Glomerular endothelial cell (primary cell): ENCODE measurements around the gene ATRNL1. TPM values are rescaled to one million over a fixed set of nuclear protein-coding genes. Genes with fewer than 3 reads are reported as not detected.

Experiments
- DNase-seq: peaks from one replicate; pipeline ENCODE4 v3.0.0-alpha.2; 2011; ENCODE audit warnings: low read depth, low spot score; ENCODE audit errors: extremely low read depth
- total RNA-seq: library from RNA; depleted of rRNA; stranded (reverse); fragments of >200 nt; gene quantifications from 2 replicates; pipeline ENCODE4 v1.2.3, GENCODE V29; 2015

Gene ATRNL1
- total RNA-seq, 1 donor from 2014 or later = 5.3 TPM

DNA sequence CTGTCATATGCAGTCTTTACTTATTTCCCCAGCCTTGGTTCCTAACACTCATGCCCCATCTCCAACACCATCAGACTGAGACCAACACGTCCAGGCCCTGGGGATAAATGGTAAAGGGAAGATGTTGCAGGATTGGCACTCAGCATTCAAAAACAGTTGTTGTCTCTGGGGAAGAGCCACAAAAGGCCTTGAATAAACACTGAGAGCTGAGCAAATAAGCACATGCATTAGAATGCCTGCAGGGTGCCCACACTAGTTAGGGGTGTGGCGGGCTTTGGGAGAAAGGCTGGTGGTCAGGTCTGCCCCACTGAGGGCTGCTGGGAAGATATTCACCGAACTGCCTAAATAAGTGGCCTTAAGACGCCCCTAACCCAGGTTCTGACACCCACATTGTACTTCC lies 788.9 kb downstream of the ATRNL1 start:
- no peak for DNase-seq

DNA sequence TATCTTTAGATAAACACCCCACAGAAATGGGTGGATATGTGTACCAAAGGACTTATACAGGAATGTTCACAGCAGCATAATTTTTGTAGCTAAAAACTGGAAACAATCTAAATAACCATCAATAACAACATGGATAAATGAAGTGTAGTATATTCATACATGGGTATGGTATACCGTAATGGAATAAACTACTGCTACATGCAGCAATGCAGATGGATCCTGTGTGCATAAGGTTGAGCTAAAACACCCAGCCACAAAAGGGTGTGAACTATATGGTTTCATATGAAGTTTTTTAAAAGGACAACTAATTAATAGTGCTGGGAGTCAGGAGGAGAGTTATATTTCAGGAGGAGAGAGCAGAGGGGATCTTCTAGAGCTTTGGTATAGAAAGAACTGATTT lies 790.2 kb downstream of the ATRNL1 start:
- no peak for DNase-seq

DNA sequence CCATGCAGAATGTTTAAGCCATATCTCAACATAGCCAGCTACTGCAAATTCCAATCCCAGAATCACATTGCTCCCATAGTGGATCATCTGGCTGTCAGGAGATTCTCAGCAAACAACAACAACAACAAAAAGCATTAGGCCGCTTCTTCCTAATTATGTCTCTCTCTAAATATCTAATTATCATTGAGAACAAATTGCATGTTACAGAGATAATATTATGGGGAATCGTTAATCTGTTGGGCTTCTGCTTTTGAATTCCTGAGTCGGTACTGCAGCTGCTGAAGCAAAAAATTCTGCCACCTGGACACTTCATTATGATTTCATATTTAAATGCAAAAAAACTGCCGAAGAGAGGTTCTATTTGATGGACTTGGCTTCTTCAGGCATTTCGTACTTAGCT lies 791.2 kb downstream of the ATRNL1 start:
- DNase-seq = no peak

DNA sequence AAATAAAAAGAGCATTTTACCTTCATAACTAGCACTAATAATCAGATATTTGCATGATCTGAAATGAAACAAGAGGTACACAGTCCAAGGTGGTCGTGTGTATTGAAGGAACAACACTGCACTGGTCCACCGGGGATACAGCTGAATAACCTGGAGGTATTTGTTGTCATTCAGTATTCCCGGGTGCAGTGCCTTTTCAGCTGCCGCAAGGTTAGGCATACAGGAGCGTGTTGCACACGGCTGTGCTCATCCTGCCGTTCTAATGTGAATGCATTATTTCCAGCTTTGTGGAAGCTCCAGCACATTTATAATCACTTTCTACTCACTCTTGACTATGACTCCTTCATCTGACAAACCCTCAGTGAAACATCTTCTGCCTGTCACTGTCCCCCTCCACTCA lies 802.0 kb downstream of the ATRNL1 start:
- no peak for DNase-seq

DNA sequence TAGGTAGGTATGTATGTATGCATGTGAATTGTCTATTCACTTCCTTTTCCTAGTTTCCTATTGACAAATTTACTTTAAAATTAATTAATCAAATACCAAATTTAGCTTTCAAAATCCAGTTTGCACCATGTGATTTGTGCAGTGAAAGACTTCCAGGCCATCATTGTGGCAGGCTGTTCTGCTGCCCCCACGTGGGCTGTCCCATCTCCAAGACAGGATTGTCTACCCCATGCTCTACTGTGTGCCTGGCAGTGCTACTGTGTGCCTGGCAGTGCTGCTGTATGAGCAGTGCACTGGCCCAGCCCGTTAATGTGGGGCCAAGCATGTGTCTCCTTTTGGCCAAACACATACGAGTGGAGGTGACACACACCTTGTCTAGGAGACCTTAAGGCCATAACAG lies 805.1 kb downstream of the ATRNL1 start:
- no peak for DNase-seq

DNA sequence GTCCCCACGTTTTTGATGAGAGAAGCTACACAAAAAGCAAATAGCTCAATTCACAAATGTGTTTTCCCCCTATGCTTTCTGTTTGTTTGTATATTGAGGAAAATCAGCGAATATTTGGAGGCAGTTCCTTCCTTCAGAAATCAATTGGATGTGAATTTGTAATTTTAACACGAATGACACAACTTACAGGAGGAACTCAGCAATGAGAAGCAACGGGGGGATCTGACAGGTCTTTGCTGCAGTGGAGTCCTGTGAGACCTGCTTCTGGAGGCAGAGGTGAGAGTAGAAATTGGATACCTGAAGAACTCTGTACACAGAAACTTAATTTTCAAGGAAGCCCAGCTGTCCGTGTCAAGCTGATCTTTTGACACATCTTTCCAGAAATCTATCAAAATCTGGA lies 809.4 kb downstream of the ATRNL1 start:
- DNase-seq = no peak

DNA sequence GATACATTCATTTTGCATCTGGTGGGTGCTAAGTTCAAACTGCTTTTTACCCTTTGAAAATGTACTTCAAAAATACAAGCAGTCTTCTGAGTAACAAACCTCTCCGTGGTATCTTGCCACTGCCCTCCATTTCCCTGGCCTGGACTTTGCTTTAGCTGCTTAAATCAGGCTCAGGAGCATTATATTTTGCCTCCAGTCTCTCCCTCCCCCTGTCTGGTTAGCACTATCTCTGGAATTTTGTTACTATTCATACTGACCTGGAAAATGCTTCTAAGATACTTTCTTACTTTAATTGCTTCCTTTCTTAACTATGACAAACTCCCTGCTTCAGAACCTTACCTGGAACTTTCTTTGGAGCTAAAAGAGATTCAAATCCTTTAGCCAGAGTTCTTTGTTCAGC lies 810.0 kb downstream of the ATRNL1 start:
- no peak for DNase-seq

DNA sequence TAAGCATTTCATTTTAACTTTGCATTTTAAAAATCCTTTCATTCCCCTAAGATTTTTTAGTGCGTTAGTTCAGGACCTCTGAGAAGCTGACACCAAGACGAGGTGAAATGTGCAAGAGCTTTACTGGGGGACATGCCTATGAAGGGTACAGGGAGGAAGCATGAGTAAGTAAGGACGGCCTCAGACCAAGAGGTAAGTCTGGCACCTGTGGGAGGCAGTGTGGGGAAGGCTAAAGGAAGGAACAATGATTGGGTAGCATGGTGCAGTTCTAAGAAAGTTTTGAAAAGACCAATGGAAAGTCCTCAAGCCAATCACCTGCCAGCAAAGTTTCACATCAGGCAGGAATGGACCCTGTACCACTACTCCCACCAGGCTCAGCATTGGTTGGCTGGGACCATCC lies 810.7 kb downstream of the ATRNL1 start:
- no peak for DNase-seq

DNA sequence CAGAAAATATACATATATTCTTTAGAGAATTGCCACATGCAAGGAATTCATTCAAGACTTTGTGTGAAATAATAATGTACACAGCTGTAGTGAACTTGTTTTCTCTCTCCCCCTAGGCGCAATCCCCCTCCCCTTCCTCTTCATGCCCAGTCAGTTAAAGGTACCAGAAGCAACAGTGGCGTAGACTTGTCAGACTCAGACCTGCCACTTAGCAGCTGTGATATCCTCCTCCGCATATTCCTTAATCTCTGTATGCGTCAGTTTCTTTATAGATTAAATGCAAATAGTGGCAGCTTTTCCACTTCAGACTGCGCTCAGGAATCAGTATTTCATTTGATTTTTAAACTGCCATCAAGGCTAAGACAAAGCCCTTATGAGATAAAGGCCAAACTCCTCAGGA lies 815.9 kb downstream of the ATRNL1 start:
- no peak for DNase-seq

DNA sequence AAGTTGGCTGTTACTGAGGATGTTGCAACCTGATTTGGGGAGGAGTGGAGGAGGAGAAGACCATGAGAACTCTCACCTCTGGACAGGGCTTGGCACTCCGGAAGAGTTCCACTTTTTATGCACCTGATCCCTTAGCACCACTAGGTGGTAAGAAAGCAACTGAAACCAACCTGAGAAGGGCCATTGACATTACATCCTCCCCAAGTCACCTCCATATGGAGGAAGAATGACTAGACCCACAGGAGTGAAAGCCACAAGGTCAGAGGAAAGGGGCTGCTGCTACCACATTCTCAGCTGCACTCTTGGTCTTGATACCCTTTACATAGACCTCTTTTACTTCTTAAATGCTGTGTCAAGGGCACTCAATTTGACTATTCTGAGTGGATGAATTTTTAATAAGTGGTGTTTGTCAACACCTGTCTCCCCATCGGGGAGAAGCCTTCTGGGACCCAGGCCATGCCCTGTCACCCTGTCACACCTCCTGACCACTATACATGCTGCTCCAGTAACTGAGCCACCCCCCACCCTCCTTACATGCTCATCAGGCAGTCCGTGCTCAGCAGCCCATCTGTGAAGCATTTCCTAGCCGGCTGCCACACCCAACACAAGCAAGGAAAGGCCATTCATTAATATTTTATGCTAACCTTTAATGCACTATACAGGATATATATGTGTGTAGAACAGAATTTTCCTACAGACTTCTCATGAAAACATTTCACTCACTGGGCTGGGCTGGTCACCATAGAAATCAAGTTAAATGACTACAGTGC lies 817.0 kb downstream of the ATRNL1 start:
- no peak for DNase-seq

DNA sequence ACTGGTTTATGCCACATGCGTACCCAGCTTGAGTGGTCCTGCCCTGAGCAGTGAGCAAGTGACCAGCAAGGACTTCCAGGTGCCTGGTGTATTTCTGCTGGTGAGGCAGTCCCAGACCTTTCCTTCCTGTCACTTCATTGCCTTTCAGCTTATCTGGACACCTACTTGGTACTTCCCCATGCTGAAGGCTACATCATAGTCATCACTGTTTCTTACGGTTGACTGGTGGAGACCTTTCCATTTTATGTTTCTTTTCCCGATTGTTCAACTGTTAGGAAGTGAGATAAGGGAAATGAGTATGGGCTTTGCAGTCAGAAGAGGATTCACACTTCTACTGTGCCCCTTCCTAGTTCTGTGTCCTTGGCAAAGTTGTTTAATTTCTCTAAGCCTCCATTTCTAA lies 821.3 kb downstream of the ATRNL1 start:
- DNase-seq = no peak

DNA sequence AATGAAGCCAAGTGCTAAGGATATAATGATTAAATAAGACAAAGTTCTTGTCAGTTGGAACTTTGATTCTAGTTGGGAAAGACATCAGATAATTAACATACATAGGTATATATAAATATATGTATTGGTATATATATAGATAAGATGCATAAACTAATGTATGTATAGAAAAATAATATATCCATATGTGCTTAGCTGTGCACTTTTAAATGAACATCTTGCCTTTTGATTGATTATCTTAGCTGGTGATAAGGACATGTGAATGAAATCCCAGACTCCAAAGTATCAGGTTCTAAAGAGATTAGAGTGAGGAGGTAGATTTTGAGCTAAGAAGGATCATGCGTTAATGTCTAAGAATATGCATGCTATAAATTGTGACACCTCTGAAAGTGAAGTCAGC lies 822.3 kb downstream of the ATRNL1 start:
- no peak for DNase-seq

DNA sequence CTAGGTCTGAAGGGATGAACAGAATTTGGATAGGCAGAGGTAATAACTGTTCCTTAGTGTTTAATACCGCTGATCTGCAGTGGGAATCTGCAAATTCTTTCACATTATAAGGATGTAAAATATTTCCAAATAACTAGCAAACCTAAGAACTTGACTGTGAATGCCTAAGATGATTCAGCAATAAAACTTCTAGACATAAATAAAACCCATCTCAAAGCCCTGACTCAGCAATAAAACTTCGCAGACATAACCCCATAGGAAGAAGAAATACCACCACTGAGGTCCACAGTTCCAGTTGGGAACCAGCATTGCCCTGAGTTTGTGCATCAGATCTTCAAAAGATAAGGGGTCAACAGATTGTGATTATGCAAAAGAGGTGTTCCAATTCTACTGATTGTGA lies 825.6 kb downstream of the ATRNL1 start:
- DNase-seq = no peak

DNA sequence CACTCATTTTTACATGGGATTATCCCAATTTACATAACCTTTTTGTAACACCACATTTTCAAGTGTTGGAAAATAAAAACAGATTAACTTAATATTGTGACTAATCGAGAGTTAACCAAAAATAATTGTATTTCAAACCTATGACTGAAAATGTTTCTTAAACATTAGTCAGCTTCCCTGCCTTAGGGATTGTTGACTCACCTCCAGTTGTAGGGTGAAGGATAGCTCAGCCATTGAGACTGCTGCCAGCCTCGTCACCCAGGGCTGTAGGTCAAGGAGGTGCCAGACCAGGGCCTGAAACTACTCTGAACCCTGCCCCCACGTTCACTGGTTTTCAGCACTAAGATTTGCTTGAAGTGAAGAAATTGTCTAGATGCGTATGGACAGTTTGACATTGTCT lies 828.6 kb downstream of the ATRNL1 start:
- DNase-seq = no peak

DNA sequence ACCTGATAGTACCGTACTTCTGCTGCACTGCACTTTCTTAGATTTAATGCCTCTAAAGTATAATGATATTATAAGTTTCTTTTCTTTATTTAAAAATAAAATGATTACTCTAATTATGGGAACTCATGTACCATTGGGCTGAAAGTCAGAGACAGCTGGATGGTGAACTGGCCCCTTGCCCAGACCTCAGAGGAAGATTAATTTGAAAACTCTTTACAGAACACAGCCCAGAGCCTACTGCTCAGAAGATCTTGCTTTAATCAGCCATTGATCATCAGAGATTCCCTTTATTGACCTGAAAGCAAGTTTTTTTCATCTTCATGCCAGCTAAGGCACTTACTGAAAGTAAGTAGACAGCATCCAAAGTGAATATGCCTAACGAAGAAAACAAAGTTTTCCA lies 838.1 kb downstream of the ATRNL1 start:
- DNase-seq = no peak

DNA sequence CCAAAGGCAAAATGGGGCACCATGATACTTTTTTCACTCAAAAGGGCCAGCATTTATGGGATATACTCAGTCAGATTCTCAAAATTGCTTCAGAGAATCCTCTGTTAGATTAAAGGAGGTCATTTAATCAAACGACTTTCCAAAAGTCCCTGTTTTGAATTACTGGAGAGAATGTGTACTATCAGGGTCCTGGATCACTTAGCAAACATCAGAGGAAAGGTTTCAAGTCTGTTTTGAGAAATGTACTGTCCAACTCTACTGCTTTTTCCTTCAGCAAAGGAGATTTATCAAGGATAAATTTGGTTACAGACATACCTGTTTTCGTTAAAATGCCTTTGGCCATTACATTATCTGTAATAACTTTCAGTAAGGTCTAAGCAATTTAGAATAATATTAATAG lies 838.9 kb downstream of the ATRNL1 start:
- DNase-seq = no peak

DNA sequence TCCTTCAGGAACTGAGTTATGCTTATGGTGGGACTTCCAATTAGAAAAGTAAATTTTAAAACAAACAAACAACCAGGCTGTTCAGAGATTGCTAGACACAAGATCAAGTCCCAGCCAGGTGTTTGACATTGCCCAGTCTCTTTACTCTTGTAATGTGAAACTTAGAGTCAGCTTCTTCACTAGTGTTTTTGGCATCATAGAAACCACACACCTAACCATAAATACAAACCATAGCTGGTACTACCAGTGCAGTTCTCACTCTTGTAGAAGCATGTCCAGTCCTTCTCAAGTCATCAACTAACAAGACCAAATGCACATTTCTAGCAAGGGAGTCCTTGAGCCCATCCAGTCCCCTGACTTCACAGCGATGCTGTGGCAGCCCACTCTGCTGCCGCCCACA lies 839.9 kb downstream of the ATRNL1 start:
- DNase-seq = no peak

DNA sequence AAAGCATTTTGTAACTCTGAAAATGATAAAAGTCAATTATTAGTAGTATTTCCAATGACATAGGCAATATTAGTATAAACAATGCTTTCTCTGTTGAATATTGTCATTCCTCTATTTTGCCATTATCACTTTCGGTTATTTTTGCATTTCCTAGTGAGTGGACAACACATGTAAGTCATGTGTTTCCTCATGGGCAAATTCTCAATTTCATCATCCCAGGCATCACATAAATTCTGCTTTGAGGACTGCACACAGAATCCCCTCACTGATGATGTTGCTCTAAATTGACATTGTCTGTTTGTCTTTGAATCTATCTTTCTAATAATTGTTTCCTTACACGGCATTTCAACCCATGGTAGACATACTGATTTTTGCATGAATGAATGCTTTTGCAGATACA lies 842.6 kb downstream of the ATRNL1 start:
- no peak for DNase-seq

DNA sequence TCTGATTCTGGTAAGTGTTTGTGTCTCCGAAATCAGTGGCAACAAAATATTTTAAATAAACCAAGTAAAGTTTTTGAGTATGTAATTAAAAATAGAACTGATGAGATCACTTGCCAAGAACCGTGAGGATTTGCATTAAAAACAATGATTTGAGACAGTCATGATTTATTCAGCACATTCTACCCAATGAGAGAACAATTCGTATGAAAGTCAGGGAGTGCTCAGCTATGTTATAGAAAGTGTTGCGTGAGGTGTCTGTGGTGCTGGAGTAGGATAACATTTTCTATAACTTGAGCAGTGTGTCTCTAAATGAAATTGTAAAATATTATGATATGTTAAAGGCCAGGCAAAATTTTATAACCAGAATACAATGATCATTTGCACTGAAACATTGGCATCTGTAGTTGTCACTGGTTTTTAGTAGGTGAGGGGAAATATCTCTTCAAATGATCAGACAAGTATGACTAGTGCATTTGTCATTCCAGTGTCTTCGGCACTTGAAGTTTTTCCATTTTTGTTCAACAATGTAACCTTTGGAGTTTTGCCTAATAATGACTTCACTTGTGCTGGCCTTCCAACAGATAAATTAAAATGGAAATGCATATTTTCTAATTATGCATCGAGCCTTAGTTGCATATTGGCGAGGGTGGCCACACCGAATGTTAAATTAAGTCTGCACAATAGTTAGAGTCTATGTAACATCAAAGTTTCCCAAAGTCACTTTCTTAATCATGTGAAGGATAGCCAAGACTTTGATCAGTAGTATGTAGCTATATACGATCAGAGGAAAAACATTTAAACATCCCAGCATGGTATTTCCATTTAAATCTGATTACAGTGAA lies 844.0 kb downstream of the ATRNL1 start:
- no peak for DNase-seq

DNA sequence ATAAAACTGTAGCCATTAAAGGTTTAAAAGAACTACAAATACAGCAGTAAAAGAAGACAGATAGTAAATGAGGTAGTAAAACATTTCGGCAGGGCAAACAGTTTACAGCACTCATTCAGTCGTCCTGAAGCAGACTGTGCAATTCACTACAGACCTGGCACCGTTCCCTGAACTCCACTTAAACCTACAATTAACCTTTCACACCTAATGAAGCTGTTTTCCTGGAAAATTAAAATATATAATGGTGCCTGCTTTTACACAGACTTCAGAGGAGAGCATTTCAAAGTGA lies 844.5 kb downstream of the ATRNL1 start:
- DNase-seq = no peak

DNA sequence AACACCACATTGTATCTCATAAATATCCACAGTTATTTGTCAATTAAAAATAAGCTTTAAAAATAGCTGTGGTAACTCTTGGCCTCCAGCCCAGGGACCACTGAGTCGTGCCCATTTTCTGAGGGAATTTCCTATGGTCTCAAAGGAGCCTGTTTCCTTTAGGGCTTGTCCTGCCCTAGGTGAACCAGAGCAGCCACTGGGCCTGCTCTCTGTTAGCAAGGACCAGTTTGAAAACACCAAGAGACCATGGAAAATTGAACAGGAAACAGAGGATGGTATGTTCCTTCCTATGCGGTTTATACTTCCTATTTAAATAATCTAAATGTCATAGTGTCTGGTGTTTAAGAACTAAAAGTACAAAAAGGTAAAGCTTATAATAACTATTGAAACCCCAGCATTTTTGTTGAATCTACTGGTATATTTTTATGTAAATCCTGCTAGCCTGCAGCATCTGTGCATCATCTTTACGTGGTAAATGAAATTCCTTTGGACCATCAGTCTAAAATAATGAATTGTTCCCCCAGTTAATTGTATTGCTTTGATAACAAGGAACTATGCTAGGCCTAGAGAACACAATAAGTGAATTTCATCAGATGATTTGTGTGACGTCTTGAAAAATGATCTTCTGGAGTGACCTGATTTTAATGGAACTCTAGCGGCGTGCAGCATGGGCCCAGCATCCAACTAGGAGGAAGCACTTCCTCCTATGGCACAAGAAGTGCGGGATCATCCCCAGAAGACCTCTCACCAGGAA lies 846.1 kb downstream of the ATRNL1 start:
- DNase-seq = no peak

DNA sequence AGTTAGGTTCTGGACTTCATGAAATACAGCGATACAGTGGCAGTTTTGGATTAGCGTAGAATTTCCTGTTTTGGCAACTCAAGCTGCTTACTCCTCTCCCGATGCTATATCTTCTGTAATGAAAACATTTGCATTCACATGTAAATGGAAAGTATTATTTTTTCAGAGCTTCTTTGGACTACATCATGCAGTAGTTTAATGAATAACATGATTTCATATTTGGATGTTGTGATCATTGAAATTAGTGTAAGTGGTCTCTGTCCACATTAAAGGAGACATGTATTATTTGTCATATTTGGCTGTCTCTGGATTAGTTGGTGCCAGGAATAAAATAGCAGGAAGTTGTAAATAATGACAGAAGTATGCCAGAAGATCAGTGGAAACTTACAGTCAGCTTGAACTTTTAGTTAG lies 848.2 kb downstream of the ATRNL1 start:
- DNase-seq = no peak
